SH-SY5Y (cell line): Measurements from ENCODE around the gene PAIP2B.

Source experiments
- GATA2 ChIP-seq: IDR thresholded peaks from 2 replicates; pipeline ENCODE4 v1.6.1; 2011; ENCODE audit warnings: mild to moderate bottlenecking, low read depth, low read length
- GATA3 ChIP-seq: IDR thresholded peaks from 2 replicates; pipeline ENCODE4 v1.6.1; 2011; ENCODE audit warnings: low read depth, mild to moderate bottlenecking, low read length, moderate library complexity

Gene PAIP2B

DNA sequence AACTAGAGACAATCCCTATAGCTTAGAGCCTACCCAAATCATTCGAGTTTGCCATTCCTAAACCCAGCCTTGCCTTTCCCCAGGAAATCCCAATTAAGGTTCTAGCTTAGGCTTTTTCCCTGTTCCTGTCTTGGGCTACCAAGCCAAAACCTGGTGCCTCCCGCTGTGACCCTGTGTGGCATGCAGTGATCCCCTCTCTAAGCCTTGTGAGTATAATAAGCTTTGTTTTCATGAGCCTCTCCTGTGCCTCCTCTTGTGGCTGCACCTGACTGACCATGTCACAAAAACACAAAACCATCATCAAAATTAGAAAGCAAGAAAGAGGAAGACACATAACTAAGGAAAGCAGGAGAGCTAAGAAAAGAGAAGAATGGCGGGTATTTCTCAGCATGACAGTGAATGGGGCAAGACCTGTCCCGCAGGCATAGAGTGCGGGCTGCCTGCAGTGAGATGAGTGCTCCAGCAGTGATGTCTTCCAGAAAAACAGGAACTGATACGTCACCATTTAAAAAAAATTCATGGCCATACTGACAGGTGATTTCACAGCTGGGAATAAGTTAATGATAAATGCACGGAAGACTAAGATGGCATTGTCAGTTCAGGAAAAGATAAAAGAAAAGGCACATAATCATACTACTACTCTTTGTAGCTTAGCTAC, 9.2 kb upstream of the PAIP2B start:
- TF ChIP-seq GATA3 (no peak), GATA2 (no peak)

DNA sequence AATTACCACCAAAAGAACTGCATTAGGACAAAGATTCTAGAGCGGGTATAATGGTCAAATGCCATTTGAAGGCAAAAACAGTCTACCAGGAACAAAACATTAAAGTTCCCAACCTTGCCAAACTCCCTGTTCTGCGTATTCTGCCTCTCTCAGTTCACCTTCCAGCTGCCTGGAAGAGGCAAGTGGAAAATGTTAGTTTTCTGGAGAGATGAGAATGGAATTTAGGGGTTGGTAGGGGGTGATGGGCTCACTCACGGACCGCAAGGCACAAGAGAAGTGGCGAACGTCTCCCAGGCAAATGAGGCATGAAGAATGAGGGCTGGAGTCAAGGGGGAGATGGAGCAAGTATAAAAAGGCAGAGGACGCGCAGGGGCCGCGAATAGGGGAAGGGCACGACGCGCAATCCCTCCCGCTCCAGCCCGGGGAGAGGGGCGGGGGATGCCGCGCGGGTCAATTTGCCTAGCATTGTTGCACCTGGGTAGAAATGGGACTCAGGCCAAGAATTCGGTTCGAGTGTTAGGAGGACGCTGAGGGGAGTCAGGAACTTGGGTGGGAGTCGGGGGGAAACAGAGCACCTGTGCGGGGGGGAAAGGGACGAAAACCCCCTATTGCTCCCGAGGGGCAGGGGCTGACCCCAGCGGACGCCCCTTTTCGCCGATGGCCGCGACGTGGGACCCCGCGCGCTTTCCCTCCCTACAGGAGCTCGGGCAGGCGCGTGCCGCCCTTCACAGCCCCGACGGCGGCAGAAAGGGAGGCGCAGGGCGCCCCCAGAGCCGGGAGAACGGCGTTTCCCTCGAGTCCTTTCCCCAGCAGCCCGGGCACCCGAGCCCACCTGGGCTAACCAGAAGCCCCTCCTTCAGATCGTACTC, 573 bp downstream of the PAIP2B start:
- TF ChIP-seq GATA2 (no peak), GATA3 (no peak)

- TF ChIP-seq GATA3 (no peak), GATA2 (no peak)
These were observed 2.0 kb downstream of the PAIP2B start for GRCh38 chr2:71224935-71225334.

DNA sequence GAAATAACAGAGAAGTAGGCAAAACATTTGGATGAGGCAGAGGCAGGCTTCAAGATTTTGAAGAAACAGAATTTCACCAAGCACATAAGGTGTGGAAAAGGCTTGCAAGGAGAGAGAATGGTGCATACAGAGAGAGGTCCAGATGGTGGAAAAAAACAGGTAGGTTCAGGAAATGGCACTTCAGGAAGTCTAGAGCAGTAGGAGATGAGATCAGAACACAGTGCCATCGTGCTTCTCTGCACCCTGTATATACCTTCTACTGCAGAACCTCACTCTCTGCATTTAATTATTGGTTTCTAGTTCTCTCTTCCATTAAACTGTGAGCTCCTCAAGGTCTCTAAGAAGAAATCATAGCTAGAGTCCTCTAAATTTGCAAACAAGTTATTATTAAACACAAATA, 2.4 kb downstream of the PAIP2B start:
- TF ChIP-seq GATA2 (no peak), GATA3 (no peak)

GRCh38 chr2:71223767-71224333, 3.1 kb downstream of the PAIP2B start:
- TF ChIP-seq GATA3 (no peak), GATA2 (no peak)

DNA sequence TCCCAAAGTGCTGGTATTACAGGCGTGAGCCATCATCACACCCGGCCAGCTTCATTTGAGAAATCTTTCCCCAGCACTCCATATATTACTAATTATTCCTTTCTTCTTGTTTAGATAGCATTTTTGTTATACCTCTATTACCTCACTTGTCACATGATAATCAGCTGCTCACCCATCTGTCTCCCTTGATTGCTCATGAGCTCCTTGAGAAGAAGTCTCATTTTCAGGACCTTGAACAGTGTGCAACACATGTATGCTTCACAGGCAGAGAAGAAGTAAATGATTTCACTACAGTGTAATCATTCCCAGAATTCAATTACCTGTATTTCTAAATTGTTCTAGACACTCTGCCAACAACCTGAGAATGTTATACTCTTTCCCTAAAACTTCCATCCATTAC, 6.2 kb downstream of the PAIP2B start:
- TF ChIP-seq GATA2 (no peak), GATA3 (no peak)

DNA sequence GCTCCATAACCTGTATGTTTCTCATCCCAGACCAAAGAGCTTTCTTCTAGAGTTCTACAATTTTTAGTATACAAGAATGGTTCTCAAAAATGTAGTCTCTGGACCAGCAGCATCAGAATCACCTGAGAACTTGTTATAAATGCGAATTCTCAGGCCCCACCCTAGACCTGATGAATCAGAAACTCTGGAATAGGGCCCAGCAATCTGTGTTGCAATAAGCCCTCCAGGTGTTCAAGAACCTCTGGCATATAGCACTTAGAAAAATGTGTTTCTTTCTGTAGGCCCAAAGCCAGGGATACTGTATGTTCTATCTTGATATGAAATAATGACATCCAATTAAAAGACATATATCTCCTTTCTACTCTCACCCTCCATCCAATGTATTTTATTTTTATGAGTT, 10.4 kb downstream of the PAIP2B start:
- TF ChIP-seq GATA2 (no peak), GATA3 (no peak)

GRCh38 chr2:71215447-71215846, 11.5 kb downstream of the PAIP2B start:
- no peak for TF ChIP-seq GATA2
- TF ChIP-seq GATA3, result no peak

DNA sequence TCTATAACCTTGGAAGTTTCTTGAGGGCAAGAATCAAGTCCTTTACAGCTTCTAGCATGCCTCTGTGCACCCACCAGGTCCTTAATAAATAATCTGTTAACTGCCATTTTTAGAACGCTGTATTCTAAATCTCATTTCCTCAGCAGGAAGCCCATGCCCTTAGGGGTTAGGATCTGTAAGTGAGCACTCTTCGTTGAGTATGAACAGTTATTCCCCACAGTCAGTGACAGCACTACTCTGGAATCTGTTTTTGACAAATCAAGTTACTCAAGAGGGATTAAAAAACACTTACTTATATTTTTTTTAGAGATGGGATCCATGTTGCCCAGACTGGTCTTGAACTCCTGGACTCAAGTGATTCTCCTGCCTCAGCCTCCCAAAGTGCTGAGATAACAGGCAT, 14.6 kb downstream of the PAIP2B start:
- TF ChIP-seq GATA2 (no peak), GATA3 (no peak)

- TF ChIP-seq GATA2, result no peak
- no peak for TF ChIP-seq GATA3
These were observed 16.6 kb downstream of the PAIP2B start for GRCh38 chr2:71210292-71210691.

GRCh38 chr2:71208756-71209155, 18.1 kb downstream of the PAIP2B start:
- TF ChIP-seq GATA2 (no peak), GATA3 (no peak)

GRCh38 chr2:71207601-71208000, 19.3 kb downstream of the PAIP2B start:
- TF ChIP-seq GATA2 (no peak), GATA3 (no peak)

GRCh38 chr2:71206271-71206670, 20.6 kb downstream of the PAIP2B start:
- no peak for TF ChIP-seq GATA3
- no peak for TF ChIP-seq GATA2

- TF ChIP-seq GATA3 (no peak), GATA2 (no peak)
These were observed 35.3 kb downstream of the PAIP2B start for GRCh38 chr2:71191570-71191943.

DNA sequence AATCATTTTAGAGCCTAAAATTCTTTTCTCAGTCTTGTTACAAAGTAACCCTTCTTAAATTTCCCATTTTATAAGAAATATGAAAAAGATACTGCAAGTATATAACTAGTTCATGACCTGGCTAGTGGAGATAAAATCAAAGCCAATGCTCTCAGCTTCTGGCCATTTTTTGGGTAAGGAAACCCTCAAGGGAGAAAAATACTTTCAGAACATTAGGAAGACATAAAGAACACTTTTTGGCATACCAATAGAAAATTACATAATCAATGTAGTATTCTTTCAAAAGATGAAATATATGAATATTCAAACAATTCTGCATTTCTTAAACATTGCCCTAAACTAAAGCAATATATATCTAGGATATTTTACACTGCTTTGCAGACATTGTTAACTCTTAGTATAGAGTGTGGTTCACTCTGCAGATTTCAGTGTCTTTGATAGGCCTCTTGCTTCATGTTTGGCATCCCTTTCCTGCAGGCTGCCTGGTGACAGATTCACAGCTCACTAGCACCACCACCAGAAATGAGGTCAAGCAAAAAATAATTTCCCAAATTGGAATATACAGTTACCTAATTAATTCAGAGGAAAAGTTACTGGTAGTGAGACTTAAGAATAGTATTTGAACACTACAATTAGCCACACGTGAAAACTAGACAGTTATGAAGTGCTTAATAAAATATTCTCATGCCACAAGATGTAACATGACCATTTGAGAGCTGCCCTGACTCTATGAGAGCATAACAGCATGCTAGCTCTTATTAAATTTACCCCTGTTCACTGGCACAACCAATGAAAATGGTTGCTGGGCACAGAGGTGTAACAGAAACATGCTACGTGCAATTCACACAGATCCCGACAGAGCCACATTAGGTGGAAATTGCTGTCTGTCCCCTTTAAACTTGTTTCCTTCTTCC, 36.0 kb downstream of the PAIP2B start:
- TF ChIP-seq GATA3 (no peak), GATA2 (no peak)
